ENCODE results near the gene MTHFSD. TPM values are rescaled to one million over a fixed set of nuclear protein-coding genes. Genes with fewer than 3 reads are reported as not detected.

MTHFSD gene
- total RNA-seq, 1 experiment from 2014 or later = 11.9 TPM

GRCh38 chr16:86585821-86586611, 31.0 kb upstream of the MTHFSD start:
- Histone ChIP-seq H3K4me1 (ENCODE audit: insufficient read depth, low read length) (peaks cover 48% of the 10 kb centered on the region), H3K4me2 (ENCODE audit: low read length) (peak overlapping the region; percentile 17), H2AFZ (ENCODE audit: low read length) (peak overlapping the region; percentile 18), H3F3A (ENCODE audit: low read length, unreplicated experiment) (peaks cover 5% of the 10 kb centered on the region), H4K20me1 (ENCODE audit: low read length) (no peaks in the 10 kb centered on the region), H3K79me2 (ENCODE audit: low read length) (no peaks in the 10 kb centered on the region), H3K36me3 (ENCODE audit: low read depth, low read length) (no peaks in the 10 kb centered on the region), H3K27me3 (ENCODE audit: low read length) (no peaks in the 10 kb centered on the region), H3K9me3 (ENCODE audit: low read length) (no peaks in the 10 kb centered on the region), H3K9ac (ENCODE audit: low read length) (peak overlapping the region; percentile 81), H3K4me3 (ENCODE audit: low read length) (no peak overlapping the region), H3K9me2 (replicated peaks; ENCODE audit: low read length) (no peaks in the 10 kb centered on the region), H3K27ac (ENCODE audit: low read length) (peak overlapping the region; percentile 98)
- TSS peak; percentile 65 for BruUV-seq (replicated peaks)
- DNase-seq = peak; percentile 62
- CTCF ChIA-PET = no interaction called here
- no peak for ATAC-seq
- TF ChIP-seq EZH2 (IDR thresholded peaks at IDR 0.05; ENCODE audit: low read length, unreplicated experiment) (no peak), CTCF (conservative IDR thresholded peaks at IDR 0.05; ENCODE audit: low read depth, low read length) (no peak)
- intact Hi-C loops (cut with micrococcal nuclease) = loop anchor here (1.0 kb wide), 1 partner anchor 45 kb away; no protein-coding TSS in a partner anchor
- POLR2A ChIA-PET (ENCODE audit: unreplicated experiment) = interaction anchor here (1.0 kb wide), 1 partner anchor 10 kb away, joined by 4 read pairs; no protein-coding TSS in a partner anchor

- H4K20me1 ChIP-seq (ENCODE audit: low read length) = no peaks in the 10 kb centered on the region
- peak overlapping the region; percentile 18; the same call in 1 of the 2 replicates for H2AFZ ChIP-seq (ENCODE audit: low read length)
- no peaks in the 10 kb centered on the region for H3K79me2 ChIP-seq (ENCODE audit: low read length)
- ChIA-PET POLR2A (ENCODE audit: unreplicated experiment) (interaction anchor here (0.6 to 1.1 kb wide), 4 partner anchors 9 to 732 kb away, joined by 3 to 8 read pairs (median 4); partner anchors contain the start of gene C16orf95), CTCF (interaction anchor here (0.8 kb wide), 1 partner anchor 9 kb away, joined by 3 read pairs; no protein-coding TSS in a partner anchor)
- peak overlapping the region; percentile 81 for H3K9ac ChIP-seq (ENCODE audit: low read length)
- TF ChIP-seq CTCF (conservative IDR thresholded peaks at IDR 0.05; ENCODE audit: low read depth, low read length) (no peak), EZH2 (IDR thresholded peaks at IDR 0.05; ENCODE audit: low read length, unreplicated experiment) (no peak), EZH2phosphoT487 (IDR thresholded peaks at IDR 0.05; ENCODE audit: borderline replicate concordance, low read length) (no peak)
- TSS peak; percentile 68 for BruUV-seq (replicated peaks)
- H3K36me3 ChIP-seq (ENCODE audit: low read depth, low read length) = no peaks in the 10 kb centered on the region
- ATAC-seq = peak; percentile 69
- no peaks in the 10 kb centered on the region for H3K9me3 ChIP-seq (ENCODE audit: low read length)
- no peaks in the 10 kb centered on the region for H3K9me2 ChIP-seq (replicated peaks; ENCODE audit: low read length)
- H3K4me3 ChIP-seq (ENCODE audit: low read length) = no peak overlapping the region
- DNase-seq = peak; percentile 84
- intact Hi-C loops (cut with micrococcal nuclease) = loop anchor here (1.0 kb wide), 1 partner anchor 46 kb away; no protein-coding TSS in a partner anchor
- peak overlapping the region; percentile 17; the same call in 1 of the 2 replicates for H3K4me2 ChIP-seq (ENCODE audit: low read length)
- H3F3A ChIP-seq (ENCODE audit: low read length, unreplicated experiment) = peaks cover 5% of the 10 kb centered on the region
- no peaks in the 10 kb centered on the region for H3K27me3 ChIP-seq (ENCODE audit: low read length)
- H3K4me1 ChIP-seq (ENCODE audit: insufficient read depth, low read length) = peaks cover 40% of the 10 kb centered on the region
- peak overlapping the region; percentile 98 for H3K27ac ChIP-seq (ENCODE audit: low read length)
These were observed 30.0 kb upstream of the MTHFSD start for GRCh38 chr16:86584726-86585721.
